CD4-positive, CD25-positive, alpha-beta regulatory T cell (primary cell): ENCODE data around the gene AP3B1. TPM values are rescaled to one million over a fixed set of nuclear protein-coding genes. Genes with fewer than 3 reads are reported as not detected.

Source experiments
- ATAC-seq, 2 donors: fragments of 150-1000 bp; cut with Tn5 transposase; one replicate each; pipeline ENCODE4 v1.10.0; 2021; ENCODE audit warnings: low read depth in 2 of 2, moderate number of reproducible peaks in 2 of 2, moderate library complexity in 1 of 2
- DNase-seq, 3 donors: peaks; one replicate each; pipeline versions ENCODE4 v3.0.0 to v3.0.0-alpha.2; 2012 to 2022; ENCODE audit warnings: mixed read lengths in 1 of 3
- H3K27ac ChIP-seq: one replicate; pipeline ENCODE4 v1.7.0; 2013; ENCODE audit warnings: mild to moderate bottlenecking, low read length; ENCODE audit not compliant: insufficient read depth, poor library complexity, severe bottlenecking
- H3K27me3 ChIP-seq: one replicate; pipeline ENCODE4 v1.7.0; 2013; ENCODE audit warnings: low read length; ENCODE audit not compliant: control insufficient read depth, insufficient read depth
- H3K36me3 ChIP-seq: one replicate; pipeline ENCODE4 v1.7.0; 2013; ENCODE audit warnings: mild to moderate bottlenecking, low read length, moderate library complexity; ENCODE audit not compliant: control insufficient read depth, insufficient read depth
- H3K4me1 ChIP-seq: 2 replicates; pipeline ENCODE4 v1.7.0; 2013; ENCODE audit warnings: mild to moderate bottlenecking, low read length; ENCODE audit not compliant: insufficient read depth, control insufficient read depth, poor library complexity, severe bottlenecking
- H3K4me3 ChIP-seq: one replicate; pipeline ENCODE4 v1.7.0; 2013; ENCODE audit warnings: low read depth, mild to moderate bottlenecking, low read length, moderate library complexity
- H3K9me3 ChIP-seq, 2 experiments: 1 replicate in 1 of 2; 2 replicates in 1 of 2; pipeline ENCODE4 v1.7.0; 2013; ENCODE audit warnings: low read length in 2 of 2, mild to moderate bottlenecking in 1 of 2, moderate library complexity in 1 of 2; ENCODE audit not compliant: control insufficient read depth in 2 of 2
- H3K27ac Mint-ChIP-seq, 3 donors: one replicate each; pipeline ENCODE4 v1.8.0; 2020 to 2022; ENCODE audit warnings: mild to moderate bottlenecking in 3 of 3, mixed read lengths in 3 of 3, moderate library complexity in 2 of 3
- H3K27me3 Mint-ChIP-seq: one replicate; pipeline ENCODE4 v1.8.0; 2022; ENCODE audit warnings: mild to moderate bottlenecking, mixed read lengths
- H3K36me3 Mint-ChIP-seq: one replicate; pipeline ENCODE4 v1.8.0; 2020; ENCODE audit warnings: mixed read lengths
- H3K4me1 Mint-ChIP-seq, 4 donors: one replicate each; pipeline ENCODE4 v1.8.0; 2020 to 2022; ENCODE audit warnings: mixed read lengths in 4 of 4, mild to moderate bottlenecking in 1 of 4
- H3K4me3 Mint-ChIP-seq, 4 donors: one replicate each; pipeline ENCODE4 v1.8.0; 2020 to 2022; ENCODE audit warnings: mild to moderate bottlenecking in 4 of 4, mixed read lengths in 4 of 4, moderate library complexity in 3 of 4
- H3K9me3 Mint-ChIP-seq, 7 donors: one replicate each; pipeline ENCODE4 v1.8.0; 2020 to 2022; ENCODE audit warnings: mixed read lengths in 7 of 7, mild to moderate bottlenecking in 3 of 7, moderate library complexity in 2 of 7
- polyA plus RNA-seq, 4 donors: library from polyadenylated mRNA; unstranded; fragments of 300-500 nt; fragmentation: Illumina TruSeq; gene quantifications; one replicate each; pipeline ENCODE4 v1.2.3, GENCODE V29; 2021
- total RNA-seq: library from RNA; stranded (reverse); gene quantifications from one replicate; pipeline ENCODE4 v1.2.3, GENCODE V29; 2022

AP3B1 gene
- total and polyA plus RNA-seq, 5 donors from 2014 or later = 27.9 to 44.5 (median 32.1) TPM

DNA sequence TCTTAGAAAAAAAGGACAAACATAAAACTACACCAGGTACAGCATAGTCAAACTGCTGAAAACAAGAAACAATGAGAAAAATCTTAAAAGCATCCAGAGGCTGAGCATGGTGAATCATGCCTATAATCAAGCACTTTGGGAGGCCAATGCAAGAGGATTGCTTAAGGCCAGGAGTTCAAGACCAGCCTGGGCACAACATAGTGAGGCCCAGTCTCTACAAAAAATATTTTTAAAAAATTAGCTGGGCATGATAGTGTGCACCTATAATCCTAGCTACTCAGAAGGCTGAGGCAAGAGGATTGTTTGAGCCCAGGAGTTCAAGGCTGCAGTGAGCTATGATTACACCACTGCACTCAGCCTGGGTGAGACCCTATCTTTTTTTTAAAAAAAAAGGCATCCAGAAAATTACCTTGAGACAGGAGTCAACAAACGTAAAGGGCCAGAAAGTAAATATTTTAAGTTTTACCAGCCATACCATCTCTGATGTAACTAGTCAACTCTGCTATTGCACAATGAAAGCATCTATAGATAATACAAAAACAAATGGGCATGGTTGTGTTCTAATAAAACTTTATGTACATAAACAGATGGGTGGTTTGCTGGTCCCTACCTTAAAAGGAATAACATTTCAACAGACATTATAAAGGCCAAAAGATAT is 19.8 kb downstream of the AP3B1 start:
- H3K4me1 ChIP-seq = no peaks in the 10 kb centered on the region
- H3K27ac Mint-ChIP-seq = no peak overlapping the region
- no peaks in the 10 kb centered on the region for H3K36me3 Mint-ChIP-seq
- peaks cover 33 to 49% (median 39%) of the 10 kb centered on the region in 4 donors for H3K4me1 Mint-ChIP-seq
- H3K9me3 Mint-ChIP-seq = no peaks in the 10 kb centered on the region
- no peaks in the 10 kb centered on the region for H3K27me3 Mint-ChIP-seq
- ATAC-seq = no peak
- no peak overlapping the region for H3K4me3 Mint-ChIP-seq
- no peaks in the 10 kb centered on the region for H3K9me3 ChIP-seq
- H3K36me3 ChIP-seq = no peaks in the 10 kb centered on the region
- no peak overlapping the region for H3K4me3 ChIP-seq
- no peak for DNase-seq
- no peaks in the 10 kb centered on the region for H3K27me3 ChIP-seq
- H3K27ac ChIP-seq = no peak overlapping the region

GRCh38 chr5:78273436-78273835 is 21.1 kb downstream of the AP3B1 start:
- ATAC-seq = no peak
- no peak overlapping the region for H3K4me3 ChIP-seq
- Mint-ChIP-seq H3K9me3 (no peaks in the 10 kb centered on the region), H3K4me1 (peaks cover 37 to 52% (median 40%) of the 10 kb centered on the region in 4 donors), H3K27me3 (no peaks in the 10 kb centered on the region), H3K4me3 (no peak overlapping the region), H3K27ac (no peak overlapping the region), H3K36me3 (no peaks in the 10 kb centered on the region)
- no peak overlapping the region for H3K27ac ChIP-seq
- no peaks in the 10 kb centered on the region for H3K36me3 ChIP-seq
- H3K9me3 ChIP-seq = no peaks in the 10 kb centered on the region
- no peaks in the 10 kb centered on the region for H3K27me3 ChIP-seq
- DNase-seq = no peak
- H3K4me1 ChIP-seq = no peaks in the 10 kb centered on the region

DNA sequence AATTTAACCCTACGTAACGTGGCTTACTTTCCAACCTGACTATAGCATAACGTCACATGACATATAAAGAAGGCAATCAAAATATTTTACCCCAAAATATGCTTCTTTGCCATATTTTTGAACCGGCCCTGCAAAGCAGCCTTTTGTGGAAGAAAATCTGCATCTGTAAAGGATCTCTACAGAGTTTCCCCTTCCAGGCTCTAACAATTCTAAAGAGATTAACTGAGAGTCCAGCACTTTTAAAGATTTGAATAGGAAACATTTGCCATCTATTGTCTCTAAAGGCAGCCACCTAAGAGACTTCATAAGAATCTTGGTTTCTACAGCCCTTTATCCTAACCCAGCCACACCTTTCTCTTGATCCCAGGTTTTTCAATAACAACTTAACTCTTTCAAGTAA is 22.7 kb downstream of the AP3B1 start:
- Histone ChIP-seq H3K4me1 (no peaks in the 10 kb centered on the region), H3K9me3 (no peaks in the 10 kb centered on the region), H3K27me3 (no peaks in the 10 kb centered on the region), H3K27ac (no peak overlapping the region), H3K4me3 (no peak overlapping the region), H3K36me3 (no peaks in the 10 kb centered on the region)
- ATAC-seq (no peak), DNase-seq (no peak)
- H3K4me1 Mint-ChIP-seq = peaks cover 26 to 43% (median 31%) of the 10 kb centered on the region in 4 donors
- H3K4me3 Mint-ChIP-seq = no peak overlapping the region
- H3K9me3 Mint-ChIP-seq = no peaks in the 10 kb centered on the region
- no peaks in the 10 kb centered on the region for H3K36me3 Mint-ChIP-seq
- H3K27me3 Mint-ChIP-seq = no peaks in the 10 kb centered on the region
- H3K27ac Mint-ChIP-seq = no peak overlapping the region

GRCh38 chr5:78269088-78269703 is 25.3 kb downstream of the AP3B1 start:
- no peaks in the 10 kb centered on the region for H3K27me3 ChIP-seq
- peaks cover 14% of the 10 kb centered on the region for H3K36me3 Mint-ChIP-seq
- peaks cover 24 to 29% (median 26%) of the 10 kb centered on the region in 4 donors for H3K4me1 Mint-ChIP-seq
- peaks cover 18% of the 10 kb centered on the region for H3K36me3 ChIP-seq
- H3K9me3 Mint-ChIP-seq = no peaks in the 10 kb centered on the region
- no peaks in the 10 kb centered on the region for H3K27me3 Mint-ChIP-seq
- H3K27ac ChIP-seq = no peak overlapping the region
- no peaks in the 10 kb centered on the region for H3K9me3 ChIP-seq
- ATAC-seq = no peak
- DNase-seq = peak in 2 of 3 donors; percentile 33 to 34
- H3K4me1 ChIP-seq = no peaks in the 10 kb centered on the region
- no peak overlapping the region for H3K27ac Mint-ChIP-seq
- H3K4me3 Mint-ChIP-seq = peak overlapping the region in 1 of 4 donors; percentile 61
- H3K4me3 ChIP-seq = no peak overlapping the region

DNA sequence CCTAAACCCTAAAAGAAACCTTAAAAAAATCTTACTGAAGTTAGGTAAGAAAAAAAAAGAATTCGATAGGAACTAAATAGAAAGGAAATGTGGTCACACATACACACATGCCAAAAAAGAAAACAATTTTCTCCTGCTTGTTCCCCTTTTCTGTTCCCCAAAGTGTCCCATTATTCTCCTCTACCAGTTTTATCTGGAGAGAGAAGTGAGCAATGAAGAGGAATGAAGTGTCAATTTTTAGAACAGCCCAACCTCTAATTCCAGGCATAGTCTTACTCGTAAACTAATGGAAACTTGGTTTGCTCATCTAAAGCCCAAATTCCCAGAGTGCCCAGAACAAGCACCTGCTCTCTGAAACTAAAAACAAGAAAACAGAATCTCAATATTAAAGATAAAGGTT is 26.1 kb downstream of the AP3B1 start:
- ATAC-seq = no peak
- Mint-ChIP-seq H3K9me3 (no peaks in the 10 kb centered on the region), H3K27ac (no peak overlapping the region), H3K27me3 (no peaks in the 10 kb centered on the region), H3K4me1 (peaks cover 17 to 26% (median 20%) of the 10 kb centered on the region in 4 donors), H3K4me3 (no peak overlapping the region), H3K36me3 (peaks cover 20% of the 10 kb centered on the region)
- H3K36me3 ChIP-seq = peaks cover 18% of the 10 kb centered on the region
- no peaks in the 10 kb centered on the region for H3K4me1 ChIP-seq
- no peaks in the 10 kb centered on the region for H3K27me3 ChIP-seq
- no peak for DNase-seq
- H3K9me3 ChIP-seq = no peaks in the 10 kb centered on the region
- no peak overlapping the region for H3K4me3 ChIP-seq
- no peak overlapping the region for H3K27ac ChIP-seq

DNA sequence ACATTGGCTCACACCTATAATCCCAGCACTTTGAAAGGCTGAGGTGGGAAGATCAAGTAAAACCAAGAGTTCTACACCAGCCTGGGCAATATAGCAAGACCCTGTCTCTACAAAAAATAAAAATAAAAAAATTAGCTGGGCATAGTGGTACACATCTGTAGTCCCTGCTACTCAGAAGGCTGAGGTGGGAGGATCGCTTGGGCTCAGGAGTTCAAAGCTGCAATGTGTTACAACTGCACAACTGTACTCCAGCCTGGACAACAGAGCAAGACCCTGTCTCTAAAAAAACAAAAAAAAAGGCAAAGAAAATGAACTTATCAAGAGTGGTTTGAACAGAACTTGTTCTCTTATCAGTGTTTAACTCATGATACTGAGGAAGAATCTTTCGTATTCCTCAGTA is 29.3 kb downstream of the AP3B1 start:
- H3K36me3 ChIP-seq = peaks cover 21% of the 10 kb centered on the region
- no peaks in the 10 kb centered on the region for H3K4me1 ChIP-seq
- no peaks in the 10 kb centered on the region for H3K9me3 ChIP-seq
- no peak overlapping the region for H3K4me3 ChIP-seq
- peaks cover 33% of the 10 kb centered on the region for H3K36me3 Mint-ChIP-seq
- H3K27me3 ChIP-seq = no peaks in the 10 kb centered on the region
- H3K27ac ChIP-seq = no peak overlapping the region
- ATAC-seq = no peak
- peaks cover 0 to 2% (median 0%) of the 10 kb centered on the region in 7 donors for H3K9me3 Mint-ChIP-seq
- H3K4me3 Mint-ChIP-seq = no peak overlapping the region
- H3K4me1 Mint-ChIP-seq = peaks cover 6 to 15% (median 10%) of the 10 kb centered on the region in 4 donors
- H3K27me3 Mint-ChIP-seq = no peaks in the 10 kb centered on the region
- no peak overlapping the region for H3K27ac Mint-ChIP-seq
- no peak for DNase-seq

- no peak for ATAC-seq
- H3K4me3 Mint-ChIP-seq = no peak overlapping the region
Measured at GRCh38 chr5:78264600-78264999, 29.9 kb downstream of the AP3B1 start.

GRCh38 chr5:78260771-78261170 is 33.7 kb downstream of the AP3B1 start:
- Histone ChIP-seq H3K36me3 (peaks cover 21% of the 10 kb centered on the region), H3K4me1 (no peaks in the 10 kb centered on the region), H3K4me3 (no peak overlapping the region), H3K9me3 (no peaks in the 10 kb centered on the region), H3K27me3 (no peaks in the 10 kb centered on the region), H3K27ac (no peak overlapping the region)
- Mint-ChIP-seq H3K4me1 (peaks cover 14 to 30% (median 28%) of the 10 kb centered on the region in 4 donors), H3K4me3 (no peak overlapping the region), H3K27ac (no peak overlapping the region), H3K36me3 (peaks cover 60% of the 10 kb centered on the region), H3K9me3 (peaks cover 0 to 3% (median 0%) of the 10 kb centered on the region in 7 donors), H3K27me3 (no peaks in the 10 kb centered on the region)
- DNase-seq (no peak), ATAC-seq (no peak)

More at GRCh38 chr5:78264600-78264999, 29.9 kb downstream of the AP3B1 start:
- Histone ChIP-seq H3K27ac (no peak overlapping the region), H3K4me3 (no peak overlapping the region), H3K4me1 (no peaks in the 10 kb centered on the region), H3K9me3 (no peaks in the 10 kb centered on the region), H3K27me3 (no peaks in the 10 kb centered on the region), H3K36me3 (peaks cover 21% of the 10 kb centered on the region)
- peaks cover 0 to 2% (median 0%) of the 10 kb centered on the region in 7 donors for H3K9me3 Mint-ChIP-seq
- H3K4me1 Mint-ChIP-seq = peaks cover 6 to 15% (median 9%) of the 10 kb centered on the region in 4 donors
- DNase-seq = no peak
- no peaks in the 10 kb centered on the region for H3K27me3 Mint-ChIP-seq
- H3K36me3 Mint-ChIP-seq = peaks cover 33% of the 10 kb centered on the region
- H3K27ac Mint-ChIP-seq = no peak overlapping the region
